NCI-H2171 (cell line): ENCODE results near the gene ST8SIA1.

Experiments
- DNase-seq: peaks from one replicate; lab custom pipeline; 2025; lab: John Stamatoyannopoulos, UW

ST8SIA1 gene

DNA sequence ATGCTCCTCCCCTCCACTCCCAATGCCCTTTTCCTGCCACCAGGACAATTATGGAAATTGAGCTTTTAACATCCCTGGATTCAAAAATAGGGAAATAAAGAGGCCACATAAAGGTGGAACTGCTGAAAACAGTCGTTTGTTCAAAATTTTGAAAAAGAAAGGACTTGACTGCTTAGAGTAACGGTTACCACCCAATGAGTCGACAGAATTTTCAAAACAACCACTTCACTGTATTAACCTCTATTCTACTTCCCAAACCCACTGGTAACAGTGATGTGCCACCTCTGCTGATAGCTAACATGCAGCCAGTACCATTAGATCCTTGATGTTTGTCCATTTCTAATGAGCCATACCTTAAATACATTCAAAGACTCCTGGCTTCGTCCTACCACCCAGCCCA is 4.9 kb downstream of the ST8SIA1 start:
- no peak for DNase-seq

DNA sequence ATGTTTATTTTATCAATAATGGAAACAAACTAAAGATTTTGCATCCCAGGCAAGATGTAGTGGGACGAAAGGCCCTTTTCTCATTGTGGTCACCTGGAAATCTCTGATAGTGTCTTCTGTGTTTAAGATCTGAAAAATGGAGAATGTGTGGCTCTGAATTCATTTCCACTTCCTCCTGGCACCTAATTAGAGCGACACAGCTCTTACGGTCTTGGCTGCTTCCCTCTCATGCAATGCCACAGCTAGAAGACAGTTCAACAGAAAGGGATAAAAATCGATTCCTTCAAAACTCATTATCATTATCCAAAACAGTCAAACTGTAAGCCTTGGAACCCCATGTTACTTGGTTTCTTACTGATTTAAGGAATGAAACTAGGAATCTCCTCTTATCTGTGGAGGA is 9.3 kb downstream of the ST8SIA1 start:
- no peak for DNase-seq

DNA sequence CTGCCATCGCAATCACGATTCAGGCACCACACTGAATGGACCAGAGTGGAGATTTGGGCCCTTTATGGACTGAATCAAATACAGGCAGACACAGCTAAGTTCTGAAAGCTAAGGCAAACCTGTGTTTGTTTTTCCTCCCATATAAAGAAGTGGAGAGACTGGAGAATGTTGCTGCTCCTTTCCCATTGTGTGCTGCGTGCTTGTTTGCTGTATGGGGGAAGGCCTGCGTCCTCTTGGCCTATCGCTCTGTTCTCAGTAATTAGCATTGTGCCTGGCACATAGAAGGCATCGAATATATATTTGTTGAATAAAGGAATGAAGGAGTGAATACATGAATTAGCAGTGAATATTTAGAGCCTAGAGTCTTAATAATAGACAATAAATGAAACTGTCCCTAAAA is 12.4 kb downstream of the ST8SIA1 start:
- no peak for DNase-seq

- no peak for DNase-seq
These were observed 12.9 kb downstream of the ST8SIA1 start for GRCh38 chr12:22321638-22322037.

- no peak for DNase-seq
These were observed 13.4 kb downstream of the ST8SIA1 start for GRCh38 chr12:22321018-22321605.

- no peak for DNase-seq
These were observed 16.3 kb downstream of the ST8SIA1 start for GRCh38 chr12:22318108-22318737.

DNA sequence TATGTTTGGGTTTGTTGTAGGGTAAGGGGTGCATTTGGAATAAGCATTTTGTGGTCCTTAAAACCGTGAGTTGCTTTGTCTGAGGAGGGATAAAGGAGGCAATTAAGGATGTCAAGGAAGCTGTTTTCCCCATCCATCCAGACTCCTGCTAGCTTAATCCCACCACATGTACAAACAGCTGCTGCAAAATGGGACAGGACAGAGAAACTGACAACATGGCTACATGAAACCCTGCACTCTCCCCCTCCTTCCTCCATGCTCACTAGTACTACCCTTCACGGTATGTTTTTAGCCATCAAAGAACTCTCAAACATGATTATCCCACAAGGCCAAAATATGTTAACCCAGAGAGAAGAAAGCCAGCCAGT is 20.6 kb downstream of the ST8SIA1 start:
- no peak for DNase-seq

- DNase-seq: no peak
These were observed 21.1 kb downstream of the ST8SIA1 start for GRCh38 chr12:22313286-22313962.

DNA sequence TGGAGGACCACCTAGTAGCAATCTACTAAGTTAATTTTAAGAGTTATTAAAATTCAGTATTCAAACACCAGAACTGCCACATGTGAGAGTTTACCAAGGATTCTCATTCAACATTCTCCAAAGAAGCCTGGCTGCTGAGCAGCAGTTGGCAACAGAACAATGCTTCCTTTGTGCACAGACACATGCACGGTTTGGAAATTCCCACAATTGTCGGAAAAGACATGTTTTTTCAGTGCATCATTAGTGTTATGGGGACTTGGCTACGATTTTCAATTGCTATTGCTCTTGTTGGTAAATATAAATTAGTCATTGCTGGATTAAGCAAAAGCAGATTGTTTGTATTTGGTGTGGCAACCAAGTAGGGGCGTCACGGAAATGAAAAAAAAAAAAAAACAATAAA is 22.2 kb downstream of the ST8SIA1 start:
- DNase-seq: no peak

DNA sequence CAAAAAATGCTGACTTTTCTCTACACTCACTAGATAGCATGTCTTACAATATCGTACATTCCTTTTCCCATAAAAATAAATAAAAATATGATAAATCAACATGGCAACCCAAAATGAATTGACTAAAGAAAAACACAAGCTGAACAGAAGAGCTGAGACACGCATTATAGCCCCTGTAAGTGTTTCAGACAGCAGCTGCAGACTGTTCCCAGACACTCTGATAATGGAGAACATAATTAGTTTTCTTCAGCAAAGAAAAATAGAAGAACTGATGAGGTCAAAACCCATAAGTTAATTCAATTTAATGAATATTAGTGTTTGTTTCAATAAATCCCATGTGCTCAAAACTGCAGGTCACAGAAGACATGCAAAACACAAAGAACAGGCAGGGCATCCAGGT is 23.8 kb downstream of the ST8SIA1 start:
- no peak for DNase-seq

DNA sequence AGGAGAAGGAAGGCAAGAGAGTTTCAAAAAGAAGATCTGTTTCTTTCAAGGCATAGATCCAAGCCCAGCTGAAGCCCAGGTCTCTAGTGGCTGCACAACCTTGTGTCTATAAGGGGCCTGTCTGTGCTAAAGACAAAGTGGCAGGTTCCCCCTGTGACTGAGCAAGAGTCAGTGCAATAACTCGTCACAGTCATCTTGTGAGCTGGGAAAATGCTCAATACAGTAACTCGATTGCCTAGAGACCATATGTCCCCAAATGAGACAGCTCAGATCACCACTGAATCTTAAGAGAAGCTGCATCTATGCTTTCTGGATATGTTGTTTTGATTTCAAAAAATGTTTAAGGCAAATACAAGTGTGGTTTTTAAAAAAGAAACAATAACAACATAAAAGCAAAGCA is 24.2 kb downstream of the ST8SIA1 start:
- no peak for DNase-seq

DNA sequence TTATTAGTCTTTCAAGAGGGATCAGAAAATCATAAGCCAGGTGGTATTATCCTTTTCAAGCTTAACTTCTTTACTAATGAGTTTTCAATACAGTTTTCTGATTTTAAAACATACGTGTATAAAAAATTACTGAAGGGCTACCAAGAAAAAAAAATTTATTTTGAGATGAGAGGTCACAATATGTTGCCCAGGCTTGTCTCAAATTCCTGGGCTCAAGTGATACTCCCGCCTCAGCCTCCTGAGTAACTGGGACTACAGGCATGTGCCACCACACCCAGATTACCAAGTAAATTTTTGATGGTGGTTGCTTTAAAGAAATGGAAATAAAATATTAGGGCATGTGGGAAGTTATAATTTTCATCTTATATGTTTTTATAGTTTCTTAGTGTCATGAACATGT is 26.7 kb downstream of the ST8SIA1 start:
- DNase-seq: no peak

DNA sequence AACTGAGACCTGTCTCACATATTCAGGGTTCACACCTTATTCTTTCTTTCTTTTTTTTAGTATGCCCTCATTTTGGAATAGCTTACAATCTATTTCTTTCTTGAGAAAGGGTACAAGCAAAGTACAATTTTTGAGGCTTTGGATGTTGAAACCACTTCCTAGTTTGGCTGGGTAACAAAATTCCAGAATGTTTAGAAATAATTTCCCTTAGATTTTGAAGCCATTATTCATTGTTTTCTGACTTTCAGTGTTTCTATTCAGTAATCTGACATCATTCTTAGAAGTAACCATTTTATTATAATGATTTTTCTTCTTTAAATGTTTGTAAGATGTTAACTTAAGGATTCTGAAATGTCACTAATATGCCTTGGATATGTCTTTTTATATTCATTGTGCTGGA is 28.2 kb downstream of the ST8SIA1 start:
- no peak for DNase-seq

GRCh38 chr12:22304341-22304740 is 30.2 kb downstream of the ST8SIA1 start:
- no peak for DNase-seq

- DNase-seq: no peak
These were observed 35.1 kb downstream of the ST8SIA1 start for GRCh38 chr12:22299294-22299912.

GRCh38 chr12:22289250-22289649 is 45.3 kb downstream of the ST8SIA1 start:
- no peak for DNase-seq

DNA sequence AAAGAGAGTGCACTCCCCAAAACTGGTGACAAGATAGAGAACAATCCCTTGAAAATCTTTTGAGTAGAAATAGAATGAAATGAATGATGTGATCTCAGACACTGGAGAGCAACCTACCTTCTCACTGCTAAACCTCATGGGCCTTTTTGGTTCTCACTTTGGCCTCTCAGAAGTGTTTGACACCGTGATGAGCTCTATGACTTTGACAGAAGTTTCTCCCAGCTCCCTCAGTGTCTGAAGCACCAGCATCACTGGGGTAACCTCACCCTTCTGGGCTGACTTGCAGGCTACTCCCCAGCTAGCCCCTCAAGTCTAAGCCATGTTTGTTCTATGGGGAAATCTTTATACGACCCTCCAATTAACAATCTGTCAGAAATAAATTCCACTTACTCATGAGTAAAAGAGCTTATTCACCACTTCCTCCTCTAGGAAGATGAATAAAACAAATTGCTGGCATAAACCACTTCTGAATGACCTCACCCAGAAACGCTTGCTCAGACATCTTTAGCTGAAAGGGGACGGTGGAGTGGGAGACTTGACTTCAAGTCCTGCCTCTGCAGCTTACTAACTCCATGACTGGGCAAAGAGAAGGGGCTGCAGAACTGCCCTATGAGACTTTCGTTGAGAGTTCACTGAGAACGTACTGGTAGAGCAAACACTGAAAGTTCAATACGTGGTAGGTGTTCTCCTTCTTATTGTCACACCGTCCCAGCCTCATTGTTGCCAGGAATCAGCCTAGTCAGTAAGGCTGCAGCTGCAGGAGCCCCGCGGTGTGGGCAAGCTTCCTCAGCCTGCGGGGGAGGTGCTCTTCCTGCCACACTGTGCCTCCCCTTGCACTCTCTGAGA is 46.5 kb downstream of the ST8SIA1 start:
- DNase-seq: no peak

- DNase-seq: no peak
These were observed 47.4 kb downstream of the ST8SIA1 start for GRCh38 chr12:22287101-22287500.

DNA sequence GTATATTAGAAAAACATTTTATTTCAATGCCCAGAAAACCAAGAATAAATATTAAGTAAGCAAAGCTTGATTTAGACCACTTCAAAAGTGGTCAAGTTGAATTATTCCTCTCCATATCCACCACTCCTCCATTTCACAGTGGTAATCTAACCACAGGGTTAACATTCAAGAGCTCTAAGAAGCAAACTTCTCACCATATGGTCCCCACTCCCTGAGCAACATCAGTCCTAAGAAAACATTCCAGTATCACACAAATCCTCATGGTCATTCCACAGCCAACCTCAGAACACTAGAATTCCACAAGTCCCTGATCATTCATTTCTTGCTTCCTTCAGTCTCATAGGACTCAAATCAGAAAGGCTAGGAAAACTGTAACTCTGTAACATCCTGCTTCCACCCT is 47.9 kb downstream of the ST8SIA1 start:
- DNase-seq: no peak

DNA sequence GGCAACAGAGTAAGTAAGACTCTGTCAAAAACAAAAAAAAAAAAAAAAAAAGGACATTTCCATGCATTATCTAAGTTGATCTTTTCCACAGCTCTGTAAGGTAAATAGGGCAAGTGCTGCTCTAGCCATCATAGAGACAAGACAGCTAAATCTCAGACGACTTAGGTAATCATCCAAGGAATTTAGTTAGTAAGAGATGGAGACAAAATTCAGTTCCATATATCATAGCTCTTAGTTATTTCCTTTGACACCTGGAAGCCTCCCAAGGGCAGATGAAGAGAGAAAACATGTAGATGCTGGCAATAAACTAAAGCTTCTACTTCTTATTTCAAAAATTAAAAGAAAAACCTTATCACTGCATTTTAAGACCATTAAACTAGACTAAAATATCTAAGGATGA is 48.7 kb downstream of the ST8SIA1 start:
- no peak for DNase-seq

GRCh38 chr12:22284871-22285270 is 49.6 kb downstream of the ST8SIA1 start:
- no peak for DNase-seq

- no peak for DNase-seq
These were observed 51.0 kb downstream of the ST8SIA1 start for GRCh38 chr12:22283508-22283907.
